ENCODE data around the gene PURA. TPM values are rescaled to one million over a fixed set of nuclear protein-coding genes. Genes with fewer than 3 reads are reported as not detected.

The PURA gene
- total RNA-seq, 1 experiment from 2014 or later = 3.6 TPM

DNA sequence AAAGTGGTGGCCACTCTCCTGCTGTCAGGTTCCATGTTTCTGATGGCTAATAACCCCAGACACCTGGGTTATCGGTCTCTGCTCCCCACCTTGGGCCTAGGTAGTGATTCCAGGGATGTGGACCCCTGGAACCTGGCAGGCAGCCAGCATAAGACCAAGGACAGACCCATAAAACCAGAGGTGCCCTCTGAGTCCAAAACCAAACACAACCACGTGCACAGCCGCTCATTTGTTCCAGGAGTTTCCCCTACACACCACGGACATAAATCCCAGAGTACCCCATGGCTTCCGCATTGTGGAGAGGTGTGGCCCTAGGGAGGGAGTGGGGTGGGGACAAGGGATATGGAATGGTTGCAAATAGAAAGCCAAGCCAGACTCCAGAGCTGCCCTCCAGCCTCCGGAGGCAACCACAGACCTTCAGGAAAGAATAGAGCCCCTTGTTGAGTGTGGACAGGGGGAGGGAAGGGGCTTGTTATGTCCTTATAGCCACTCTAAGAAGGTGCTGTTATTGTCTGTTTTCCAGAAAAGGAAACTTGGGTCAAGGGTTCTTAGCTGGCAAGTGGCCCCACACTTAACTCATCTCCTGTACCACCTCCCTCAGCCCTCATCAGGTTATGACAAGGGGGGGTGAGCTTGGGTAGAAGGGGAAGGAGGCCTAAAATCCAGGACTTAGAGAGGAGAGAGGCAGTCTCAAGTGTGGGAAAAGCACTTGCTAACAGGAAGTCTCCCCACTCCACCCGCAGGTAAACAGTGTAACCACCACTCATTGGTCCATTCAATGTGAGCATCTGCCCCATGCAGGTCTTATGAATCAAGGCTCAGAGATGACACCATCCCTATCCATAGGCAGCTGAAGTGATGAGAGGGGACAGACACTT, 37.5 kb downstream of the PURA start:
- H4K5ac ChIP-seq (ENCODE audit: insufficient read length, low read depth, low read length) = no peak overlapping the region

More for the DNA sequence above, 37.5 kb downstream of the PURA start:
- no peaks in the 10 kb centered on the region for H3K79me1 ChIP-seq (ENCODE audit: insufficient read depth, low read depth, low read length, poor library complexity, severe bottlenecking)
- H4K20me1 ChIP-seq (ENCODE audit: control insufficient read depth, insufficient read depth, insufficient read length) = no peaks in the 10 kb centered on the region
- no peak overlapping the region for H2AK5ac ChIP-seq (ENCODE audit: insufficient read length, low read length)
- H3K4me1 Mint-ChIP-seq = peaks cover 32 to 39% of the 10 kb centered on the region in 2 experiments
- H2BK12ac ChIP-seq (ENCODE audit: insufficient read length, low read depth, low read length) = no peak overlapping the region
- H2AFZ ChIP-seq (ENCODE audit: low read length) = no peak overlapping the region
- H3K4me1 ChIP-seq (ENCODE audit: insufficient read depth, low read length) = no peaks in the 10 kb centered on the region; the same call in 1 of the 2 replicates
- H3K27me3 Mint-ChIP-seq (ENCODE audit: low read depth) = peaks cover 37% of the 10 kb centered on the region
- no peak overlapping the region for H2BK120ac ChIP-seq (ENCODE audit: low read depth, low read length, poor library complexity, severe bottlenecking)
- H3K27ac Mint-ChIP-seq = no peak overlapping the region; a peak in 1 of 7 replicates
- no CpG with 5 or more reads among the region's 7 CpGs for WGBS (ENCODE audit: extremely low coverage, insufficient read length, low lambda C conversion rate)
- no peak overlapping the region for H3K18ac ChIP-seq (ENCODE audit: insufficient read length, low read depth, low read length)
- H3K14ac ChIP-seq (ENCODE audit: insufficient read depth, low read length) = no peak overlapping the region
- H3K4me2 ChIP-seq (ENCODE audit: insufficient read depth, insufficient read length, low read length) = no peak overlapping the region
- no peak overlapping the region for H3T11ph ChIP-seq (ENCODE audit: low read length)
- no peak overlapping the region for H3K23ac ChIP-seq (ENCODE audit: insufficient read length, low read depth, low read length)
- no peak overlapping the region for H3K4me3 Mint-ChIP-seq
- peaks cover 14% of the 10 kb centered on the region for H3K27me3 ChIP-seq (ENCODE audit: insufficient read depth, low read length)
- TF ChIP-seq, protein P1, sequence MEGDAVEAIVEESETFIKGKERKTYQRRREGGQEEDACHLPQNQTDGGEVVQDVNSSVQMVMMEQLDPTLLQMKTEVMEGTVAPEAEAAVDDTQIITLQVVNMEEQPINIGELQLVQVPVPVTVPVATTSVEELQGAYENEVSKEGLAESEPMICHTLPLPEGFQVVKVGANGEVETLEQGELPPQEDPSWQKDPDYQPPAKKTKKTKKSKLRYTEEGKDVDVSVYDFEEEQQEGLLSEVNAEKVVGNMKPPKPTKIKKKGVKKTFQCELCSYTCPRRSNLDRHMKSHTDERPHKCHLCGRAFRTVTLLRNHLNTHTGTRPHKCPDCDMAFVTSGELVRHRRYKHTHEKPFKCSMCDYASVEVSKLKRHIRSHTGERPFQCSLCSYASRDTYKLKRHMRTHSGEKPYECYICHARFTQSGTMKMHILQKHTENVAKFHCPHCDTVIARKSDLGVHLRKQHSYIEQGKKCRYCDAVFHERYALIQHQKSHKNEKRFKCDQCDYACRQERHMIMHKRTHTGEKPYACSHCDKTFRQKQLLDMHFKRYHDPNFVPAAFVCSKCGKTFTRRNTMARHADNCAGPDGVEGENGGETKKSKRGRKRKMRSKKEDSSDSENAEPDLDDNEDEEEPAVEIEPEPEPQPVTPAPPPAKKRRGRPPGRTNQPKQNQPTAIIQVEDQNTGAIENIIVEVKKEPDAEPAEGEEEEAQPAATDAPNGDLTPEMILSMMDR (conservative IDR thresholded peaks at IDR 0.05) = no peak
- H3K56ac ChIP-seq (ENCODE audit: insufficient read length, low read depth, low read length) = no peak overlapping the region
- no peak overlapping the region for H4K8ac ChIP-seq (replicated peaks; ENCODE audit: insufficient read length, low read depth, low read length)
- no peak overlapping the region for H2BK5ac ChIP-seq (ENCODE audit: insufficient read length, low read length)
- no peak overlapping the region for H4K91ac ChIP-seq (ENCODE audit: insufficient read length, low read depth, low read length)
- H3K9ac ChIP-seq (ENCODE audit: extremely low read depth, insufficient read length, low read length) = no peak overlapping the region
- H2BK15ac ChIP-seq (ENCODE audit: low read depth, low read length) = no peak overlapping the region
- H3K36me3 Mint-ChIP-seq (ENCODE audit: insufficient read depth in 1 of 3, low read depth in 3 of 3) = no peaks in the 10 kb centered on the region
- no peak overlapping the region for H3K4ac ChIP-seq (ENCODE audit: low read depth, low read length)
- peaks cover 2% of the 10 kb centered on the region for H3K23me2 ChIP-seq (ENCODE audit: insufficient read length, low read depth, low read length, poor library complexity, severe bottlenecking)
- H2BK20ac ChIP-seq (ENCODE audit: low read depth, low read length, poor library complexity, severe bottlenecking) = no peak overlapping the region
- H3K27ac ChIP-seq (ENCODE audit: insufficient read length, low read depth, low read length) = no peak overlapping the region
- no peaks in the 10 kb centered on the region for H3K79me2 ChIP-seq (ENCODE audit: insufficient read depth, low read length)
- H3K9me3 Mint-ChIP-seq = no peaks in the 10 kb centered on the region; a peak in 1 of 5 replicates
- DNase-seq = no peak
- H3K9me3 ChIP-seq (ENCODE audit: control insufficient read depth, low read depth, low read length) = no peaks in the 10 kb centered on the region
